Hematopoietic multipotent progenitor cell treated with erythropoietin and hydrocortisone succinate and interleukin-3 and kit ligand, for 8 days (in vitro differentiated cells): Measurements from ENCODE around the gene GPER1.
"Not testable (repeated sequence)": the region's sequence is repeated elsewhere in the genome, so short reads cannot be mapped to it uniquely, and the experiment has no call there.

Experiments
- DNase-seq: peaks from one replicate; pipeline ENCODE4 v3.0.0-alpha.2; 2015

The GPER1 gene

GRCh38 chr7:1121886-1122831 is 34.2 kb downstream of the GPER1 start:
- no peak for DNase-seq

- no peak for DNase-seq
Observed at GRCh38 chr7:1122832-1123501, 35.1 kb downstream of the GPER1 start.

- no peak for DNase-seq
Observed at GRCh38 chr7:1123715-1124114, 35.8 kb downstream of the GPER1 start.

GRCh38 chr7:1124164-1124563 is 36.3 kb downstream of the GPER1 start:
- no peak for DNase-seq

- DNase-seq: no peak
Observed at GRCh38 chr7:1124816-1125602, 37.1 kb downstream of the GPER1 start.

- DNase-seq: no peak
Observed at GRCh38 chr7:1125603-1125969, 37.7 kb downstream of the GPER1 start.

GRCh38 chr7:1127001-1127400 is 39.1 kb downstream of the GPER1 start:
- DNase-seq: no peak

- DNase-seq: no peak
Observed at GRCh38 chr7:1129431-1129830, 41.5 kb downstream of the GPER1 start.

- no peak for DNase-seq
Observed at GRCh38 chr7:1130021-1130990, 42.4 kb downstream of the GPER1 start.

- DNase-seq: no peak
Observed at GRCh38 chr7:1131471-1132265, 43.8 kb downstream of the GPER1 start.

GRCh38 chr7:1134951-1135350 is 47.0 kb downstream of the GPER1 start:
- DNase-seq: no peak

GRCh38 chr7:1136841-1137516 is 49.1 kb downstream of the GPER1 start:
- DNase-seq: peak; percentile 50

GRCh38 chr7:1137517-1138167 is 49.7 kb downstream of the GPER1 start:
- peak; percentile 21 for DNase-seq

- no peak for DNase-seq
Observed at GRCh38 chr7:1140476-1141104, 52.7 kb downstream of the GPER1 start.

GRCh38 chr7:1141651-1142050 is 53.7 kb downstream of the GPER1 start:
- no peak for DNase-seq

- DNase-seq: no peak
Observed at GRCh38 chr7:1142051-1142635, 54.2 kb downstream of the GPER1 start.

GRCh38 chr7:1143031-1143430 is 55.1 kb downstream of the GPER1 start:
- not testable (repeated sequence) for DNase-seq
